ENCODE data around the gene NWD2.

Gene NWD2

DNA sequence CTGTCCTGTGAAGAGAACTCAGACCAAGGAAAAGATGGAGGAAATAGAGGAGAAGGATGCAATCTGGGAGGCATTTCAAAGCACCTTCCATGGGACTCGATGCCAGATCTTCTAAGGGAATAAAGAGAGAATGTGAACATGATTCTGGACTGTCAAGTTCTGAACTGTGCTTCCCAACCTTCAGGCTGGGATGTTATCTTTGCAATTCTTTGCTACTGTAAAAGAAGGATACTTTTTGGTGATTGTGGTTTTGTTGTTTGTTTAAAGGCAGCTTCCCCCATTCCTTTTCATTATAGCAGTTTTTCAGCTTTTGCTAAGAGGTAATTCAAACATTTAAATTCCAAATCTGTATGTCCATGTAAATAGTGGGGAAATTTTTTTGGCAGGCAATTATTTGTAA lies 217.3 kb downstream of the NWD2 start:
- no peak for DNase-seq (ENCODE audit: low read depth)
- TF ChIP-seq, protein P1, sequence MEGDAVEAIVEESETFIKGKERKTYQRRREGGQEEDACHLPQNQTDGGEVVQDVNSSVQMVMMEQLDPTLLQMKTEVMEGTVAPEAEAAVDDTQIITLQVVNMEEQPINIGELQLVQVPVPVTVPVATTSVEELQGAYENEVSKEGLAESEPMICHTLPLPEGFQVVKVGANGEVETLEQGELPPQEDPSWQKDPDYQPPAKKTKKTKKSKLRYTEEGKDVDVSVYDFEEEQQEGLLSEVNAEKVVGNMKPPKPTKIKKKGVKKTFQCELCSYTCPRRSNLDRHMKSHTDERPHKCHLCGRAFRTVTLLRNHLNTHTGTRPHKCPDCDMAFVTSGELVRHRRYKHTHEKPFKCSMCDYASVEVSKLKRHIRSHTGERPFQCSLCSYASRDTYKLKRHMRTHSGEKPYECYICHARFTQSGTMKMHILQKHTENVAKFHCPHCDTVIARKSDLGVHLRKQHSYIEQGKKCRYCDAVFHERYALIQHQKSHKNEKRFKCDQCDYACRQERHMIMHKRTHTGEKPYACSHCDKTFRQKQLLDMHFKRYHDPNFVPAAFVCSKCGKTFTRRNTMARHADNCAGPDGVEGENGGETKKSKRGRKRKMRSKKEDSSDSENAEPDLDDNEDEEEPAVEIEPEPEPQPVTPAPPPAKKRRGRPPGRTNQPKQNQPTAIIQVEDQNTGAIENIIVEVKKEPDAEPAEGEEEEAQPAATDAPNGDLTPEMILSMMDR (IDR thresholded peaks at IDR 0.05; ENCODE audit: low read length, missing control alignments) = no peak
- no peak overlapping the region for H3K4me3 ChIP-seq (replicated peaks; ENCODE audit: low read depth, low read length)

DNA sequence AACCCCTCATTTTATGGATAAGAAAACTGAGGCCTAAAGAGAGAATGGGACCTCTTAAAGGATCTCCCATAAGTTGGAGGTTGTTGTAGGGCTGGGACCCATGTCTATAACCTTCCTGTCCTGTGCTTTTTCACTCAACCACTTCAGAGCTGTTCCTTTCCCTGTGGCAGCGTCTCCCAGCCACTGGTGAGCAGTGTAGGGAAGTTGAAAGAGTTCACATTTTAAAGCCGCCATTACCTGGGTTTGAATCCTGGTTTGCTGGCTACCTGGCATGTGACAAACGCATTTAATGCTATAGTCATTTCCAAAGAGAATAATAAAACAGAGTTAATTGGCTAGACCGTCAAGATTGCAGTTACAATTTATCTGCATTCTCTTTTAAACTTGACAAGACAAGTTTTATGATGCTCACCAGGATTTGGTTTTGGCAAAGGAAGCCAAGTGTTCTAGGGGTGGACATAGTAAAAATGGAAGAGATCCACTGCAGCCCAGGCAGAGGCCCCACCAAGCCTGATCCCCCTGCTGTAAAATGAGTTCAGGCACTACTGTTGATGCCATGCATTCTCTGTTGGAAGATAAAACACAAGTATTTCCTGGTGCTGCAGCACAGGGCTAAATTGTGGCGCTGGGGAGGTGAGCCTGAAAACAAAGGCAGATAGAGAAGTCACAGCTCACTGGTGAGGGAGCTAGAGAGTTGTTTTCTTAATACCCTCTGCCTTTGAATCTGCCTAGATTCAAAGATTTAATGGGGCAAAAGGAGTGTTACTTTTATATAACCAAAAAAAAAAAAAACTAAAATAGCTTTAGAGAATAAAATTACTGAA lies 218.7 kb downstream of the NWD2 start:
- TF ChIP-seq, protein P1 (IDR thresholded peaks at IDR 0.05; ENCODE audit: low read length, missing control alignments) = no peak
- H3K4me3 ChIP-seq (replicated peaks; ENCODE audit: low read depth, low read length) = no peak overlapping the region
- DNase-seq (ENCODE audit: low read depth) = no peak

DNA sequence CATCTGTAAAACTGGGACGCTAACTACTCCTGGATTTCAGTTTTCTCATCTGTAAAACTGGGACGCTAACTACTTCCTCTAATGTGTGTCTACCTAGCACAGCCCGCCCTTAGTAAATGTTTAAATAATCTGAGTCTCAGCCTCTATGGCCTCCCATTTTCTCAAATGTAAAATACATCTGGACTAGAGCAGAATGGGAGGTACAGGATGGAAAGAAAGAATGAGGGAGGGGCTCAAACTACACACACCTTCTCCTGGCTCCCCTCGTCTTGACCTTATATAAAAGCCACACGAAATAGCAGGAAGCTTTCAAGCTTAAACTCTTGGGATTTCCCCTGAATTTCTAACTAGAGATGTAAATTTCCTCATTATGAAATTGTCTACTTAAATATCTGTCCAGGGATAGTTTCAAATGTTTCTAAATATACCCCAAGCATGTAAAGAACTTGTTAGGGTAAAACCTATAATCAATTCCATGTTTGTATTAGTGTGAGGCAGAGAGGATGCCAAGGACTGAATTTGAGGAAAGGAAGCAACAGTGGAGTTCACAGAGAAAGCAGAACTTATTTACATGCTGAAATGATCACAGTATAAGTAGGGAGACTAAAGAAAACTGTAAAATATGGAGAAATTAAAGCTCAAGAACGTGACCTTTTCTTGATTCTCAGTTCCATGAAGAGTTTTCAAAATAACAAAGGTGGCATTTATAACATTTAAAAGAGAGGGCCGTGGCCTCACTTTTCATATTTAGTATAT lies 220.0 kb downstream of the NWD2 start:
- no peak for DNase-seq (ENCODE audit: low read depth)
- no peak overlapping the region for H3K4me3 ChIP-seq (replicated peaks; ENCODE audit: low read depth, low read length)
- TF ChIP-seq, protein P1 (IDR thresholded peaks at IDR 0.05; ENCODE audit: low read length, missing control alignments) = no peak

DNA sequence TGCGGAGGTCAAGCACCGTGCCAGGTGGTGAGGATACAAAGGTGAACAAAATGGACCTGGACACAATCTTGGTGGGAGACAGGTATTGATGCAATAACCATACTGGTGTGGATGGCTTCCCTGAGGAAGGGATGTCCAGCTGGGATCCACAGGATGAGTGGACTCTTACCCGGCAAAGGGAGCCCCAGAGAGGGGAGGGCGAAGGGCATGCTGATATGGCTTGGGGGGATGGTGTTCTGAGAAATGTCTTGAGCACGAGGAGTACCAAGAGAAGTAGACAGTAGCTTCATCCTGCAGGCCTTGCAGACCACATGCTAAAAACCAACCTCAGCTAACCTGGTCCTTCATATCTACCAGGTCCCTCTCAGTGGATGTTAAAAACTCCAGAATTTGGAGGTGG lies 220.8 kb downstream of the NWD2 start:
- no peak overlapping the region for H3K4me3 ChIP-seq (replicated peaks; ENCODE audit: low read depth, low read length)
- no peak for DNase-seq (ENCODE audit: low read depth)
- TF ChIP-seq, protein P1 (IDR thresholded peaks at IDR 0.05; ENCODE audit: low read length, missing control alignments) = no peak

DNA sequence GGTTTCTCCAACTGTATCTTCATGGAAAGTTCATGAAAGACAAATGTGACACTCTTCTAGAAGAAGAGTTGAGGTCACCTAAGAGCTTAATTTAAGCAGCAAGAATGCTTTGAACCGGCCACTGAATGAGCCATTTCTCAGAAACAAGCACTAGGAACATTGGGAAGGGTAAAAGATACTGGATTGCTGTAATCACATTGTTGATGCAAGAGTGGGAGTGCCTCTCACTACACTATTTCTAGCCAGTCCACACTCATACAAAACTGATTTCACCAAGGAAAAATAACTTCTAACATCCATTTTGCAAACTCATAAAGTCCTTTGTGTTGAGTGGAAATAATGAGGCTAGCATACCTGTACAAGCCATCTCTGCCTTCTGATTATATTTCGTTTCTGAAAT lies 221.3 kb downstream of the NWD2 start:
- no peak for DNase-seq (ENCODE audit: low read depth)
- TF ChIP-seq, protein P1 (IDR thresholded peaks at IDR 0.05; ENCODE audit: low read length, missing control alignments) = no peak
- H3K4me3 ChIP-seq (replicated peaks; ENCODE audit: low read depth, low read length) = no peak overlapping the region

DNA sequence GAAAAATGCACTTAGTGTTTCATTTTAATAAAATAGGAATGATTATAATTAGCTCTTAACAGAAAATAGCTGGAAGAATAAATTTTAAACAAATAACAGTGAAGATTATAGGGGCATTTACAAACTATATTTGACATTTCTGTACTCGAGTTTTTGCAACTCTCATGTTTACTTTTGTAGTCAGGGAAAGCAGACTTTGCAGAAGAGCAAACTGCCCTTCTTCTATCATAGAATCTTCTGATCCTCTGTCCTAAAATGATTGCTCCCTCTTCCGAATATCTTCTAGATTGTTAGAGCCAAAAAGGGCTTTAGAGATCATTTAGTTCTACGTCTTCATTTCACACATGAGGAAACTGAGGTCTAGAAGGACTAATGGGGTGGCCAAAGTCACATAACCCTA lies 222.7 kb downstream of the NWD2 start:
- no peak for DNase-seq (ENCODE audit: low read depth)
- H3K4me3 ChIP-seq (replicated peaks; ENCODE audit: low read depth, low read length) = no peak overlapping the region
- TF ChIP-seq, protein P1 (IDR thresholded peaks at IDR 0.05; ENCODE audit: low read length, missing control alignments) = no peak
